ENCODE measurements around the gene CNTFR.

Gene CNTFR

DNA sequence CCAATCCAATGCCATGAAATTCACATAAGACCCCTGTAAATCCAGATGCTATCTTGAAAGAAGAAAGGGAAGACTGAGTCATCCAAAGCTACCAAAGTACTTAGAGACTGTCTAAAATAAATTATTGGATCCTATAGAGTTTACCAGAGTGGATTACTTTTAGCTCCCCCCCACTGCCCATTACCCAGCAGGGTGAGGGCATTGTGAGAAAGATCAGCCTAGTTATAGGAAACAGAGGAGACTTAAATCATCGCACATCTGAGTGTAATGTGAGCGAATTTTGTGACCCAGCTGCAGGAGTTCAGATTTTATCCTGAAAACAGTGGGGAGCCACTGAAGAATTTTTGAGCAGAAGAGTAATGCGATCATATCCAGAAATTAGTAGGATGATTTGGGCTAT, 65.2 kb downstream of the CNTFR start:
- DNase-seq (ENCODE audit: low read depth in 2 of 2), result no peak

DNA sequence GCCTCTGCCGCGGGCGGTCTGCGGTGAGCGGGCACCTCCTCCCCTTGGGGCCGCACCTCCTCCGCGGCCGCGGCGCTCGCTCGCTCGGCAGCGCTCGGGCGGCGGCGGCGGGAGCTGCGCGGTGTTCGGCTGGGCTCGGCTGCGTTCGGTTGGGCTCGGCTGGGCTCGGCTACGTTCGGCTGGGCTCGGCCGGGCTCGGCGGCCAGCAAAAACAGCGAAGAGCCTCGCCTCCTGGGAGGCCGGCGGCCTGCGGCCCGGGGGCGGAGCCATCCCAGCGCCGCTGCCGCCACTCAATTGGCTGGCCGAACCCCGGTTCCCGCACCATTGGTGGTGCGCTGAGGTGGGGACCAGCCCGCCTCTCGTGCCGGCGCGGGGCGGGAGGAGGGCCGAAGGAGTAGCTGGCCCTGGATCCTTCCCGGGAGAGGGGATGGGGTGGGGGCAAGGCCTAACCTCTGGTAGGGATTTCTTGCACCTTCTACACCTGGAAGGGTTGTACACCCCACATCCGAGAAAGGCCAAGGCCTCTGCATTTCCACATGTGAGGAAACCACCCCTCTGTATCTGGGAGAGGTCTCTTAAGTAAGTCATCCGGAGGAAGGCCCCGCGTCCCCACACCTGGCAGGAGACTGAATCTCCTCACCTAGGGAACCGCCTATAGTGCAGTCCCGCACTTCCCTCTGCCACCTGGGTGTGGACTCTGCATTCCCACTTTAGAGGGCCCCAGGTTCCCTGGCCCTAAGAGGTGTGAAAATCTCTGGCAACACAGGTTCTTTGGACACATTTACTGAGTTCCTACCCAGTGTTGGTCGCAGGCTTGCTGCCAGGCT, 66.3 kb downstream of the CNTFR start, which contains the start of gene ENHO:
TSS of gene ENHO (minus strand) at position 20 of the 827 bp plus-strand sequence. CDS start 1,295 bp downstream, outside the sequence.
- DNase-seq (ENCODE audit: low read depth in 2 of 2), result peak; percentile 86 to 87

DNA sequence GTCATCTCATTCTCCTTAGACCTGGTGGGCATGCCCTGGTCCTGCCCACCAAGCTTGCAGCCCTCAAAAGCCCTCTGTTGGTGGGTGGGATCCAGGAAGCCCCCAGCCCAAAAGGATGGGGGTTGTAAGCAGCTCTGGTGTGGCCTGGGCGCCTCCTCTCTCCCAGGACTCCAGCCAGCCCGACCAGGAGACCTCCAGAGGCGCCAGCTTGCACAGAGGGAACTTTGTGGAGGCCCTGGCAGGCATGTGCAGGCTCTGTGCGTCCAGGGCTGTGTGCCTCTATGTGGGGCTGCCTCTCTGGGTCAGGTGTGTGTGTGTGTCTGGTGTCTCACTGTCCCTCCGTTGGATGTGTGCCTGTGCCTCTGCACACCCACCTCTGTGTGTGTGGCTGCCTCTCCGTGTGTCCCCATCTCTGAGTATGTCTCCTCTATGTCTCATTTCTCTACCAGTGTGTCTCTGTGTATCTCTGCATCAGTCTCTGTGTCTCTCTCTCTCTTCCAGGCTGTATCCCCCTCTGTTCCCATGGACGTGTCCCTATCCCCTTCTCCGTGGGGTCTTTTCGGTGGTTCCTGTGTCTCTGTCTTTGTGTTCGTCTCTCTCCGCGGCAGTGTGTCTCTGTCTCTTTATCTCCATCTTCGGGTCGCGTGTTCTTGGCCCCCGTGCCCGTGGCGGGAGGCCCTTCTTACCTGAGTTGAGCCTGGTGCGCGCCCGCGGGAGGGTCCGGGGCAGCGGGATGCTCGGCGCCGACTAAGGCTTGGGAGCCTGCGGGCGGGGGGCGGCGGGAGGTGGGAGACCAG, 67.2 kb downstream of the CNTFR start:
- DNase-seq (ENCODE audit: low read depth in 2 of 2), result peak in 1 of 2 donors; percentile 23

DNA sequence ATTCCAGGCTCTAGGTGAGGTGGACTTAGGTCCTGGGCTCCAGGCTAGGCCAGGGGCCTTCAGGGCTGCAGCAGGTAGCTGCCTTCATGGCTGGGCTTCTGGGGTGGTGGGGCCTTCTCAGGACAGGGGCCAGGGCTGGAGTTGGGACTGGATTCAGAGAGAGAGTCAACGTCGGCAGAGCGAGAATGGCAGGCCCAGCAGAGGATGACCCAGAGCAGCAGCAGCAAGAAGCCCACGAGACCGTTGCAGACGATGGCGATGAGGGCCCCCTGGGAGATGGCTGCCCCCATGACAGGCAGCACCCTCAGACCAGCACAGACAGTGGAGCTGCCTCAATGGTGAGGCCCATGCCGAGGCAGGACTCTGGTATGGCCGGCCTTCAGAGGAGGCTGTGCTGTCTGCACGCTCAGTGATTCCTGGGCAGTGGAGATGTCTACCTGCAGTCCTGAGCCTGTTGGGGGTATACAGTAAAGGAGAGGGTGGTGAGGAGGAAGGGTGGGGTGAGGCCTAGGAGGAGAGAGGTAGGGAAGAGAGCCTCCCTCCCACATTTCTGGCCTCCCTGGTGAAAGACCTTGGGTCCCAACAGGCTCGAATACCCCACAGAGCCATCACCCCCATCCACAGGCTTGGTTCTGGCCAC, 68.0 kb downstream of the CNTFR start:
- DNase-seq (ENCODE audit: low read depth in 2 of 2), result no peak

DNA sequence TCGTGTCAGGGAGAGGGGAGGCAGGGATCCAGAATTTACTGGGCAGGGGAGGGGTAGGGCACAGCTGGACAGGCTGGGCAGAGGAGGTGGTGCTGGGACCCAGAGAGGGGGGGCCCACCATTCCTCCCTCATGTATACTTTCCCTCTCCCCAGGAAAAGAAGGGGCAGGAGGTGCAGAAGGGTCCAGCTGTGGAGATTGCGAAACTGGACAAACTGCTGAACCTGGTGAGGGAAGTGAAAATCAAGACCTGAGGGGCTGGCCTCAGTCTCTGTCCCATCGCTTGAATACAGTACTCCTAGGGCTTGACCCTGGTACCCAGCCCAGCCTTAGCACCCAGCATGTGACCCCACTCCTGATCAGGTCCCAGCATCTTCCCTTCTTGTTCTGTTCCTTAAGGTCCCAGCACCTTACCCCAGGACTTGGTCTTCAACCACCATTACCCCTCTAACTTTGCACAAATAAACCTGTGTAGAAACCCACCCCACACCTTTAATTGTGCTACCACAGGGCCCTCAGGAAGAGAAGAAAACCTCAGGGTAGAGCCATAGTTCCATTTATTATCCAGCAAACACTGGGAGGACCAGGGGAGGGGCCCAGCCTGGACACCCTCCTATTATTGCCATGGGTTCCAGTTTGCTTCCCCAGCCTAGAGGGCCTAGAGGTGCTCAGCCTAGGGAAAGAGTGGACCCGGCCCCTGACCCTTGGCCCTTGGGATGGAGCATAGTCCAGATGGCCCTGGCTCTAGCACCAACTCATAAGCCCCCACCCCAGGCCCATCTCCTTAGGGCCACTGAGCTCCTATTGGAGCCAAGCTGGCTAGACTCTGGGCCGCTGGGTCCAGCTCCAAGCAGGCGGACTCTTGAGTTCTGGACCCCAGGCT, 68.8 kb downstream of the CNTFR start:
- DNase-seq (ENCODE audit: low read depth in 2 of 2), result no peak

DNA sequence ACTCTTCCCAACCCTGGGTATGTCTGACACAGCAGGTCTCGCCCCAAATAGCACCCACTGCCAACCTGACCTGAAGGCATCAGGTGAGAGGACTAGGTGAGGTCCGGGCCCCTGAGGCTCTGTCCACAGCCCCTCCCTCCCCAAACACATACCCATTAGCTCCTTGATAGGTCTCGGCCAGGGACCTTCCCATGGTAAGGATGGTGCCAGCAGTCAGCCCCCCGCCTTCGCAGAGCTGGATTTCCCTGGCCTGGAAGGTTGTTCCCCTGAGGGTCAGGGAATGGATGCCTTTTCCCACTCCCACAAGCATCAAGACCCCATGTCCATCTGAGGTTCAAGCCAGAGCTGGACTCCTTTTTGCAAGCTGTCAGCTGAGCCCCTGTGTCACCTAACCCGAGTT, 69.4 kb downstream of the CNTFR start:
- no peak for DNase-seq (ENCODE audit: low read depth in 2 of 2)

DNA sequence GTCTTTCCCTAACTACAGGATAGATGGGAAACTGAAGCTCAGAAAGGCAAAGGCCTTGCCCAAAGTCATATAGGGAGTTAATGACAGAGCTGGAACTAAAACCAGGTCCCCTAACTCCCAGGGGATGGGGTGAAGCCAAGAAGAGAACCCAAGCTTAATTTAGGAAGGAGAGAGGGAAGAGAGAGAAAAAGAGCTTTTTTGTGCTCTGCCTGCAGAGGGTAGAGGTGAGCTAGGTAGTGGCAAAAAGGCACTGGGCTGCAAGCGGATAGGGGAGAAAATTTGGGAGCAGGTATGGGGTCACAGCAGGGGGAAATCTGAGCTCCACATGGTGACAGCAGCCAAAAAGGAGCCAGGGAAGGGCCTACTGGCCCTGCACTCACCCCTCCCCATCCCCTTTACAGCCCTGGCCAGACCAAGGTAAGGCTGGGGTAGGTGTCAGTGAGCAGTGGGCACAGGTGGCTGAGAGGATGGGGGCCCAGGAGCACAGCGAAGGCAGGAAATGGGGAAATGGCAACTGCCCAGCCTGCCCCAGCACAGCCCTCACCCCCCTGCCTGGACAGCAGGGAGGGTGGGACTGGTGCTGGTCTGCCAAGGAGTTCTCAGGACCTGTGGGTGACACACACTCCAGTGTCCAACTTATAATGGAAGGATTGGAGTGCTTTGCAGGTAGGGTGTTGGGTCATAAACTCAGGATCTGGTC, 70.1 kb downstream of the CNTFR start:
- no peak for DNase-seq (ENCODE audit: low read depth in 2 of 2)

DNA sequence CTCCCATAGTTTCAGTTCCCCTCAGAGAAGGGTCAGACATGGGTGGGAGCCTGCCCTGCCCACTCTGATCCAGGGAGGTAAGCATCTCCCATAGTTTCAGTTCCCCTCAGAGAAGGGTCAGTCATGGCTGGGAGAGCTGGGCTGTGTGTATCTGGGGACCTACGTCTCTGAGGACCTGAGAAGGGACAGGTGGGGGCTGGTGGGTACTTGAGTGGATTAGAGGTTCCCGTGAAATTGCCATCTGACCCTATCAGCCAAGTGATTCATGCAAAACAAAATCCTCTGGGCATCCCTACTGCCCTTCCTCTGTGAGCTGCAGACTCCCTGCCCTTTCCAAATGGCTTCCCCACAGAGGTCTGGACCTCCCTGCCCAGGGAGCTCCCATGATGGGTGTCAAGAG, 70.6 kb downstream of the CNTFR start:
- DNase-seq (ENCODE audit: low read depth in 2 of 2), result no peak

DNA sequence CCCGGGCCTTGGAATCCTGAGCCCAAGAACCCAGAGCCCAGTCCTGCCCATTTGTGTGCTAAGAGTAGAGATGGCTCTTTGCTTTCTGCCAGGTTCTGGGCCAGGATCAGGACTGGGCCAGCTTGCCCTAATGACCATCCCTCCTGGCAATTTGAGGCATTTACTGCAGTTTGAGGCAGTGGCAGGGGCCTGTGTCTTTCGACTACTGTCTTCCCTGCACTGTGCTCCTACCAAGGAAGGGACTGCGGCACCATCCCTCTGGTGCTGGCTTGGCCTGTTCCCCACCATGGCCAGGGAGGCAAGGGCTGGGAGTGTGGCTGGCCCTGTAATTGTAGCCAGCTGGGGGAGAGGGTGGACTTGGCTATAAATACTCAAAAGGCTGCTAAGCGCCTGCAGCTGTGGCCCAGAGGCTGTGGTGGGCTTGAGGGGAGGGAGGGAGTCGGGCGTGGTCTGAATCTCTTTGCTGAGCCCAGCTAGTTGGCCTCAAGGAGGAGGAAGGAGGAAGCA, 71.4 kb downstream of the CNTFR start:
- DNase-seq (ENCODE audit: low read depth in 2 of 2), result no peak

DNA sequence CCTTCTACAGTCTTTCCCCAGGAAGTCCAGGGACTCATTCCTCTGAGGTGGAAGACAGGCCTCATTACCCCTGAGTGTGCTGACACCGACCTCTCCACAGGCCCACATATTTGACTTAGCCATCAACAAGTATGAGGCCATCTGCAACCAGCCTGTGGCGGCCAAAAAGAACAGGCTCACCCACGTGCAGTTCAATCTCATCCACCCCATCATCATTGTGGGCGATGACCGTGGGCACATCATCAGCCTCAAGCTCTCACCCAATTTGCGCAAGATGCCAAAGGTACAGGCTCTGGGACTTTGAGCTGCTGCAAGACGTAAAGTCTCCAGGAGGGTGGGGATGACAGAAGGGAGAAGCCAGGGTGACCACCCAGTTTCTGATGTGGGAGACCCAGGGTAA, 72.3 kb downstream of the CNTFR start:
- no peak for DNase-seq (ENCODE audit: low read depth in 2 of 2)

DNA sequence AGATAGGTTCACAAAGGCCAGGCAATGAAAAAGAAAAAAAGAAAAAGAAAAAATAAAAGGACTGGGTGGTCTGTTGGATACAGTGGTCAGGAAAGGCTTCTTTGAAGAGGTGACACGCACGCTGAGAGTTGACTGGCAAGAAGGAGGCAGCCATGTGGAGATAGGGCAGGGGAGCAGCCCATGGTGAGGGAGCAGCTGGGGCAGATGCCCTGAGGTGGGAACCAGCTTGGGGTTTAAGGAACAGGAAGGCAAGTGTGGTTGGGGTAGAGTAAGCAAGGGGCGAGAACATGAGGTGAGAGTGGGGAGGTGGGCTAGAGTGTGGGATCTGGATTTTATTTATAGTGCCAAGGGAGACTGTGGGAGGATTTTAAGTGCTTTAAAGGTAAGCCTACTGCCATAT, 73.6 kb downstream of the CNTFR start:
- DNase-seq (ENCODE audit: low read depth in 2 of 2), result no peak

DNA sequence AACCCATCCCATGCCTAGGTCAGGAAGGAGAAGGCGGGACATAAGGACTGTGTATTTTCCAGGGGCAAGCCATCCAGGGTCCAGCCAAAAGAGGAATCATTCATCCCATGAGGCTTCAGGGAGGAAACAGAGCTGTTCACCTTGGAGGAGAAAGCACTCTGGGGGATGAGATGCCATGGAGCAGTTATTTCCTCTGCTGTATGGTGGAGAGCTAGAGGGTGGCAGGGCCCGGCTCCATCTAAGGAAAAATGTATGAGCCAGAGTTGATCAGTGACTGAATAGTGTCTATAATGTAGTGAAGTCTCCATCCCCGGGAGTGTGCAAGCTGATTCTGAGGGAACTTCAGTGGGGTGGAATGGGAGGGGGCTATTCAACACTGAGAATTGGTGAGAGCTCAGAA, 74.7 kb downstream of the CNTFR start:
- no peak for DNase-seq (ENCODE audit: low read depth in 2 of 2)

DNA sequence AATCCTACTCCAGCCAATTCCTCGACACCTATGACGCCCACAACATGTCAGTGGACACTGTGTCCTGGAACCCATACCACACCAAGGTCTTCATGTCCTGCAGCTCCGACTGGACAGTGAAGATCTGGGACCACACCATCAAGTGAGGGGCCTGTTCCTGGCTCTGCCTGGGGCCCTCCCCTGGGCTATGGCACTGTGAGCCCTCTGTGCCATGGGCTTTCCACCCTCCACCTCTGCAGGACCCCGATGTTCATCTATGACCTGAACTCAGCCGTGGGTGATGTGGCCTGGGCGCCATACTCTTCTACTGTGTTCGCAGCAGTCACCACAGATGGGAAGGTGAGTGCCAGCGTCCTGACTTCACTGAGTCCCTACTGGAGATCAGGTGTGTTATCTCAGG, 75.1 kb downstream of the CNTFR start:
- no peak for DNase-seq (ENCODE audit: low read depth in 2 of 2)

DNA sequence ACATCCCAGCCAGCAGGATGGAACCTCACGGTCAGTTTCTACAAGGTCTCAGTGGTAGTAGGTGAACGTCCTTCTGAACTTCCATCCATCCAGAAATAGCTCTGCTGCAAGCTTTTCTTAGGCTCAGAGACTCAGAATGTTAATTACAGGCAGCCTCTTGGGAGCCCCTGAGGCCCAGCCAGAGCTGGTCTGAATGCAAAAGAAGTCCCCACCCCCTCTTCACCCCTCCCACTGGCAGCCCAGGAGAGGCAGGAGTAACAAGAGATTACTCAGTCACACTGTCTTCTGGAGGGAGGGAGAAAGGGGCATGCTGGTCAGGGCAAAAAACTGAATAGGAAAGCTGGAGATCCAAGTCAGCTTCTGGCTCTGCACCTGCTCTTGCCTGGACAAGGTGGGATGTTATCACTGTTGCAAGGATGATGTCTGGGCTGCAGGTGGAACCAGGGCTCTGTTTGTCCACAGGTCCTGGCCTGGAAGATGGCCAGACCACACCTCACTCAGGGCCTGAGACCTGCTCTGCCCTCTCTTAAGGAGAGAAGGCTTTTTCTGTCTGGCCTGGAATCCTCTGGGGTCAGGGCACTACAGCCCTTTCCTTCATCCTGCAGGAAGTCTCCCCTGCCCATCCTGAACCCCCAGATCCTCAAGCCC, 75.8 kb downstream of the CNTFR start:
- DNase-seq (ENCODE audit: low read depth in 2 of 2), result no peak

DNA sequence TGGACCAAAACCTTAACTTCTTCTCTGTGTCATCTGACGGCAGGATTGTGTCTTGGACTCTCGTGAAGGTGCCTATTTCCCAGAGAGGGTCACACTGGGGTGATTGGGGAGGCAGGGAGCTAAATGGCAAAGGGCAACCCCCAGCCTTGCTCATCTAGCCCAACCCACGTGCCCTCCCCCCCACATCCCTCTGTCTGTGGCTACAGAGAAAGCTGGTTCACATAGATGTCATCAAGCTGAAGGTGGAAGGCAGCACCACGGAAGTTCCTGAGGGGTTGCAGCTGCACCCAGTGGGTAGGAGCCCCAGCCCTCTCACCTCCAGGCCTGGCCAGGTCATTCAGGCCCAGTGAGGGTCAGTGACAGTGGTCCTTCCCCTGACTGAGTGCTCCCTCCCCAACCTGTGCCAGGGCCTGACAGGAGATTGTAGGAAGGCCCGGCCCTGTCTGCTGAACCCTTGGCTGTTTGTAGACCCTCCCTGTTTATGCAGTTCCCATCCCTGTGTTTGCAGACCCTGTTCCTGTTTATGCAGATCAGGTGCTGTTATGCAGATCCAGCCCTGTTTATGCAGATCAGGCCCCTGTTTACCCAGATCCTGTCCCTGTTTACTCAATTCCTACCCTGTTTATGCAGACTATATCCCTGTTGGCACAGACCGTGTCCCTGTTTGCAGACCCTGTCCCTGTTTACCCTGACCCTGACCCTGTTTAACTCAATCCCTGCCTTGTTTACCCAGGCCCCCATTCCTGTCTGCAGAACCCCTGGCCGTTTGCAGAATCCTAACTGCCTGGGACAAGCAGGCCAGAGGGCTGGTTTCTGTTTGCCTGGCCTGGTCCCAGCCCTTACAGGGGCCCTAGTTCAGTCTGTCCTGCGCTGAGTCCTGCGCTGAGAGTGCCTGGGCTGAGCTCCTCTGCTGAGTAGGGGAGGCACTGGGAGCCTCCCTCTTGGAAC, 77.1 kb downstream of the CNTFR start:
- no peak for DNase-seq (ENCODE audit: low read depth in 2 of 2)

DNA sequence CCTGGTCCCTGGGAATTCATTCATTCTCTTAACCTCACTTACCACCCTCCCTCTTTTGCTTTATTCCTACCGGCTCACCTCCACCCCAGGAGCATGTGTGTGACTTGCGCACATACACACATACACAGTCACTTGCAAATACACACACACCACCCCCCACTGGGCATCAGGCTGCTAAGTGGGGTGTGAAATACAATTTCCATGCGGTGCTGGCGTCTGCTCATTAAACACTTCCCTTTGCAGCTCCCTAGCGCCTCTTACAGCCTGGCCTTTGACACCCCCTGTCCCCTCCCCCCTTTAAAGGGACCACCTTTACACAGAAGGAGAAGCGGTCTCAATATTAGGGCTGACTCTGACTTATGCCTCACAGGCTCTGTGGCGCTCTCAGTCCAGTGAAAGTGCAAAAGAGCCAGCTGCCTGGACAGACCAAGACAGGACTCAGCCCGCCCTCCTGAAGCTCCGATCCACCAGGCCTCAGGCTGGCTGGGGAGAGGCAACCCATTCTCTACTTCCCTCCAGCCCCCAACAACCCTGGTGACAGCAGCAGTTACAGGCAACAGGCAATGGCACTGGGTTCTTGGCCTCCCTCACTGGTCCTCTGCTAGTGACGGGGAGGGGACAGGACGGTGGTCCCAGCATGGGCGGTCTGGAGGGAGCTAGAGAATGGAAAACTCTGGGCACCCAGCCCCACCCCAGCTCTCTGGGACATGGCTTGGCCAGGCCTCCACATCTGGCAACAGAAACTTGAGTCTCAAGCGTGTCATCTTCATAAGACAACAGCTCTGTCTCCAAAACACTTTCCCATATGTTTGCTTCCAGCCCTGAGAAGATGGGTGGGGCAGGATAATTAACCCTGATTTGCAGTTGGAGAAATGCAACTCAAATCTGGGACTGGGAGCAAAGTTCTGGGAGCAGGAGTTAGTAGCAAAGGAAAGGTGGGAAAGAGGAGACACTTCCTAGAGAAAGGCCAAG, 78.7 kb downstream of the CNTFR start:
- DNase-seq (ENCODE audit: low read depth in 2 of 2), result no peak

DNA sequence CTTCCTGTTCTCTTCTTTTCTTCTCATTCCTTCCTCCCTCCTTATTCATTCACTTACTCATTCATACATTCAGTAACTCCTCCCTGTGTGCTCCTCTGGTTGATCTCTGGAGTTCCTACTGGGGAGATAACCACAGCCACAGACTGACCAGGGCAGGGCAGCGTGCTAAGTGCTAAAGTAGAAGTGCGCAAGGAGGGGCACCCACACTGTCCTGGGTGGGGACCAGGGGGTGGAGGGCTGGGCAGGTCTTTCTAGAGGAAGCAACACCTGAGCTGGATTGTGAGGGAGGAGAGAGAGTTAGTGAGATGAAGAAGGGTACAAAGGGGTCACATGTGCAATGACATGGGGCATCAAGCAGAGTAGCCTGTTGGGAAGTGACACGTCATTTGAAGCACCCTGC, 80.6 kb downstream of the CNTFR start:
- no peak for DNase-seq (ENCODE audit: low read depth in 2 of 2)

DNA sequence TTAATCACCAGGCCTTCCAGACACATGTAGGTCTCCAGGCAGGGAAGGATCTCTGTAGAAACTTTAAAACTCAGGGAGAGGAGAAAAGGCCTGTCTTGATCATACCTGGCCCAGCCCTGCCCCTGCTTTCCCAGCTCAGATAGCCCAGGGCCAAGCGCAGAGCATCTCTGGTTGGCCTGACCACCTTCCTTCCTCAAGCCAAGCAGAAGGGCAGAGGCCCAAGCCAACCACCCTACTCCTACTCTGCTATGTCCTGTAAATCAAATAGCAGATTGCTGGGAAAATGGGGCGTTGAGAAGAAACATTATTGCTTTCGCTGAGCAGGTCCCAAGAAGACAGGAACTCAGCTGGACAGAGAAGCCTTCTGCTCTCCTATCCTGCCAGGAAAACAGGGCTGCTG, 81.1 kb downstream of the CNTFR start:
- DNase-seq (ENCODE audit: low read depth in 2 of 2), result no peak
